Activated CD4-positive, alpha-beta memory T cell treated with anti-CD3 and anti-CD28 coated beads, Interleukin-2, amount 10 ng/mL, durations not matched to agents 7 days and 5 days (primary cell): ENCODE measurements around the gene CD28. TPM values are rescaled to one million over a fixed set of nuclear protein-coding genes. Genes with fewer than 3 reads are reported as not detected.

Experiments
- CTCF ChIA-PET: fragments of 350-600 bp; sonication (Branson Sonifier 250); formaldehyde crosslinking; loops from one replicate; lab custom pipeline; 2021; ENCODE audit warnings: antibody characterized with exemption, inconsistent platforms; lab: Charles Lee
- POLR2A ChIA-PET: fragments of 350-600 bp; sonication (Branson Sonifier 250); formaldehyde crosslinking; loops from one replicate; lab custom pipeline; 2021; ENCODE audit warnings: antibody characterized with exemption; lab: Charles Lee
- DNase-seq: peaks from one replicate; pipeline ENCODE4 v3.0.0-alpha.2; 2020
- H3K27ac Mint-ChIP-seq: one replicate; pipeline ENCODE4 v1.8.0; 2021; ENCODE audit warnings: mild to moderate bottlenecking, mixed read lengths
- H3K27me3 Mint-ChIP-seq: one replicate; pipeline ENCODE4 v1.8.0; 2021; ENCODE audit warnings: mixed read lengths
- H3K36me3 Mint-ChIP-seq: one replicate; pipeline ENCODE4 v1.8.0; 2021; ENCODE audit warnings: low read depth, mixed read lengths
- H3K4me1 Mint-ChIP-seq: one replicate; pipeline ENCODE4 v1.8.0; 2021; ENCODE audit warnings: mixed read lengths
- H3K4me3 Mint-ChIP-seq: one replicate; pipeline ENCODE4 v1.8.0; 2021; ENCODE audit warnings: mild to moderate bottlenecking, mixed read lengths
- H3K9me3 Mint-ChIP-seq: one replicate; pipeline ENCODE4 v1.8.0; 2021; ENCODE audit warnings: mixed read lengths
- total RNA-seq, 2 experiments: library from RNA; stranded (reverse); gene quantifications; one replicate each; pipeline ENCODE4 v1.2.3, GENCODE V29; 2021

Gene CD28
- total RNA-seq, 2 experiments from 2014 or later = 194 to 205 TPM

GRCh38 chr2:203675086-203675485 is 31.4 kb upstream of the CD28 start:
- no peak for DNase-seq
- Mint-ChIP-seq H3K27me3 (no peaks in the 10 kb centered on the region), H3K4me3 (no peak overlapping the region), H3K27ac (no peak overlapping the region), H3K36me3 (peaks cover 7% of the 10 kb centered on the region), H3K9me3 (peaks cover 5% of the 10 kb centered on the region), H3K4me1 (peaks cover 22% of the 10 kb centered on the region)
- CTCF ChIA-PET = no interaction called here
- POLR2A ChIA-PET = no interaction called here

GRCh38 chr2:203678971-203679370 is 27.5 kb upstream of the CD28 start:
- H3K27ac Mint-ChIP-seq = no peak overlapping the region
- peaks cover 4% of the 10 kb centered on the region for H3K36me3 Mint-ChIP-seq
- no peak for DNase-seq
- H3K9me3 Mint-ChIP-seq = peaks cover 2% of the 10 kb centered on the region
- peaks cover 36% of the 10 kb centered on the region for H3K4me1 Mint-ChIP-seq
- ChIA-PET CTCF (no interaction called here), POLR2A (interaction anchor here (1.0 kb wide), 1 partner anchor 25 kb away, joined by 3 read pairs; no protein-coding TSS in a partner anchor)
- H3K4me3 Mint-ChIP-seq = no peak overlapping the region
- no peaks in the 10 kb centered on the region for H3K27me3 Mint-ChIP-seq

- ChIA-PET POLR2A (interaction anchor here (1.0 kb wide), 1 partner anchor 25 kb away, joined by 3 read pairs; no protein-coding TSS in a partner anchor), CTCF (interaction anchor here (0.7 kb wide), 2 partner anchors 30 to 95 kb away, joined by 3 to 4 read pairs; no protein-coding TSS in a partner anchor)
- Mint-ChIP-seq H3K27ac (no peak overlapping the region), H3K4me1 (peaks cover 33% of the 10 kb centered on the region), H3K36me3 (peaks cover 4% of the 10 kb centered on the region), H3K4me3 (no peak overlapping the region), H3K9me3 (peaks cover 2% of the 10 kb centered on the region), H3K27me3 (no peaks in the 10 kb centered on the region)
- no peak for DNase-seq
These were observed 27.0 kb upstream of the CD28 start for GRCh38 chr2:203679401-203679800.

GRCh38 chr2:203681978-203682377 is 24.5 kb upstream of the CD28 start:
- Mint-ChIP-seq H3K36me3 (peaks cover 7% of the 10 kb centered on the region), H3K4me1 (peaks cover 30% of the 10 kb centered on the region), H3K9me3 (peaks cover 2% of the 10 kb centered on the region), H3K27me3 (no peaks in the 10 kb centered on the region), H3K4me3 (no peak overlapping the region), H3K27ac (no peak overlapping the region)
- ChIA-PET POLR2A (interaction anchor here (0.6 kb wide), 1 partner anchor 517 kb away, joined by 3 read pairs; no protein-coding TSS in a partner anchor), CTCF (interaction anchor here (0.6 to 1.6 kb wide), 3 partner anchors 100 to 145 kb away, joined by 3 to 4 read pairs (median 3); no protein-coding TSS in a partner anchor)
- DNase-seq = no peak

GRCh38 chr2:203682688-203683130 is 23.7 kb upstream of the CD28 start:
- peaks cover 7% of the 10 kb centered on the region for H3K36me3 Mint-ChIP-seq
- H3K4me3 Mint-ChIP-seq = no peak overlapping the region
- H3K9me3 Mint-ChIP-seq = no peaks in the 10 kb centered on the region
- CTCF ChIA-PET = interaction anchor here (0.6 to 1.6 kb wide), 2 partner anchors 99 to 144 kb away, joined by 3 to 4 read pairs; no protein-coding TSS in a partner anchor
- no peak overlapping the region for H3K27ac Mint-ChIP-seq
- no peaks in the 10 kb centered on the region for H3K27me3 Mint-ChIP-seq
- POLR2A ChIA-PET = interaction anchor here (0.6 to 0.7 kb wide), 2 partner anchors 207 to 518 kb away, joined by 3 read pairs; no protein-coding TSS in a partner anchor
- no peak for DNase-seq
- H3K4me1 Mint-ChIP-seq = peaks cover 30% of the 10 kb centered on the region

GRCh38 chr2:203683421-203683820 is 23.0 kb upstream of the CD28 start:
- DNase-seq = no peak
- POLR2A ChIA-PET = interaction anchor here (0.7 kb wide), 1 partner anchor 206 kb away, joined by 3 read pairs; no protein-coding TSS in a partner anchor
- CTCF ChIA-PET = no interaction called here
- Mint-ChIP-seq H3K4me1 (peaks cover 30% of the 10 kb centered on the region), H3K27ac (no peak overlapping the region), H3K36me3 (peaks cover 7% of the 10 kb centered on the region), H3K9me3 (no peaks in the 10 kb centered on the region), H3K27me3 (no peaks in the 10 kb centered on the region), H3K4me3 (no peak overlapping the region)

- no peaks in the 10 kb centered on the region for H3K9me3 Mint-ChIP-seq
- H3K36me3 Mint-ChIP-seq = peaks cover 2% of the 10 kb centered on the region
- ChIA-PET CTCF (no interaction called here), POLR2A (interaction anchor here (0.6 kb wide), 1 partner anchor 105 kb away, joined by 3 read pairs; no protein-coding TSS in a partner anchor)
- H3K4me3 Mint-ChIP-seq = no peak overlapping the region
- H3K27ac Mint-ChIP-seq = no peak overlapping the region
- H3K4me1 Mint-ChIP-seq = peaks cover 30% of the 10 kb centered on the region
- no peak for DNase-seq
- H3K27me3 Mint-ChIP-seq = no peaks in the 10 kb centered on the region
These were observed 22.4 kb upstream of the CD28 start for GRCh38 chr2:203683932-203684556.

- Mint-ChIP-seq H3K36me3 (peaks cover 2% of the 10 kb centered on the region), H3K4me3 (no peak overlapping the region), H3K9me3 (no peaks in the 10 kb centered on the region), H3K4me1 (peaks cover 28% of the 10 kb centered on the region), H3K27ac (no peak overlapping the region), H3K27me3 (no peaks in the 10 kb centered on the region)
- CTCF ChIA-PET = interaction anchor here (0.9 kb wide), 1 partner anchor 9 kb away, joined by 3 read pairs; no protein-coding TSS in a partner anchor
- no peak for DNase-seq
- POLR2A ChIA-PET = no interaction called here
These were observed 21.3 kb upstream of the CD28 start for GRCh38 chr2:203685081-203685621.

GRCh38 chr2:203685789-203686420 is 20.5 kb upstream of the CD28 start:
- no peaks in the 10 kb centered on the region for H3K9me3 Mint-ChIP-seq
- CTCF ChIA-PET = interaction anchor here (0.9 kb wide), 1 partner anchor 9 kb away, joined by 3 read pairs; no protein-coding TSS in a partner anchor

GRCh38 chr2:203687165-203687564 is 19.3 kb upstream of the CD28 start:
- peaks cover 14% of the 10 kb centered on the region for H3K4me1 Mint-ChIP-seq
- H3K4me3 Mint-ChIP-seq = no peak overlapping the region
- H3K27me3 Mint-ChIP-seq = no peaks in the 10 kb centered on the region
- POLR2A ChIA-PET = no interaction called here
- no peaks in the 10 kb centered on the region for H3K9me3 Mint-ChIP-seq
- no peak overlapping the region for H3K27ac Mint-ChIP-seq
- no peak for DNase-seq
- CTCF ChIA-PET = interaction anchor here (1.3 kb wide), 1 partner anchor 14 kb away, joined by 3 read pairs; no protein-coding TSS in a partner anchor
- H3K36me3 Mint-ChIP-seq = peaks cover 2% of the 10 kb centered on the region

More at GRCh38 chr2:203685789-203686420, 20.5 kb upstream of the CD28 start:
- POLR2A ChIA-PET = no interaction called here
- DNase-seq = no peak
- Mint-ChIP-seq H3K36me3 (peaks cover 2% of the 10 kb centered on the region), H3K27me3 (no peaks in the 10 kb centered on the region), H3K4me1 (peaks cover 21% of the 10 kb centered on the region), H3K27ac (no peak overlapping the region), H3K4me3 (no peak overlapping the region)

- CTCF ChIA-PET = interaction anchor here (0.8 kb wide), 1 partner anchor 126 kb away, joined by 3 read pairs; no protein-coding TSS in a partner anchor
- H3K4me3 Mint-ChIP-seq = no peak overlapping the region
These were observed 17.6 kb upstream of the CD28 start for GRCh38 chr2:203688798-203689197.

GRCh38 chr2:203689426-203690116 is 16.9 kb upstream of the CD28 start:
- DNase-seq = no peak
- no peak overlapping the region for H3K27ac Mint-ChIP-seq
- H3K4me1 Mint-ChIP-seq = peaks cover 19% of the 10 kb centered on the region
- ChIA-PET CTCF (no interaction called here), POLR2A (no interaction called here)
- H3K36me3 Mint-ChIP-seq = peaks cover 2% of the 10 kb centered on the region
- no peaks in the 10 kb centered on the region for H3K9me3 Mint-ChIP-seq
- no peaks in the 10 kb centered on the region for H3K27me3 Mint-ChIP-seq
- no peak overlapping the region for H3K4me3 Mint-ChIP-seq

More at GRCh38 chr2:203688798-203689197, 17.6 kb upstream of the CD28 start:
- POLR2A ChIA-PET = no interaction called here
- no peak for DNase-seq
- no peaks in the 10 kb centered on the region for H3K9me3 Mint-ChIP-seq
- H3K27me3 Mint-ChIP-seq = no peaks in the 10 kb centered on the region
- peaks cover 2% of the 10 kb centered on the region for H3K36me3 Mint-ChIP-seq
- peaks cover 16% of the 10 kb centered on the region for H3K4me1 Mint-ChIP-seq
- H3K27ac Mint-ChIP-seq = no peak overlapping the region
